NCI-H82 treated with DMSO at 0.1 percent for 48 hours (cell line): ENCODE results near the gene ADAMTS4.

Experiments
- DNase-seq: peaks from one replicate; lab custom pipeline; 2025; ENCODE audit not compliant: unreplicated experiment; lab: John Stamatoyannopoulos, UW

The ADAMTS4 gene

GRCh38 chr1:161175771-161176453 lies 22.9 kb downstream of the ADAMTS4 start:
- DNase-seq, result no peak

- DNase-seq, result no peak
These were observed 23.9 kb downstream of the ADAMTS4 start for GRCh38 chr1:161174911-161175310.

- no peak for DNase-seq
These were observed 25.1 kb downstream of the ADAMTS4 start for GRCh38 chr1:161173711-161174110.

GRCh38 chr1:161172776-161173376 lies 26.0 kb downstream of the ADAMTS4 start:
- no peak for DNase-seq

GRCh38 chr1:161172349-161172748 lies 26.5 kb downstream of the ADAMTS4 start:
- no peak for DNase-seq

GRCh38 chr1:161171696-161172095 lies 27.2 kb downstream of the ADAMTS4 start:
- DNase-seq, result no peak

GRCh38 chr1:161171191-161171590 lies 27.7 kb downstream of the ADAMTS4 start:
- no peak for DNase-seq

- DNase-seq, result no peak
These were observed 29.9 kb downstream of the ADAMTS4 start for GRCh38 chr1:161168906-161169305.

- no peak for DNase-seq
These were observed 31.9 kb downstream of the ADAMTS4 start for GRCh38 chr1:161166669-161167548.

- DNase-seq, result peak; percentile 99
These were observed 32.8 kb downstream of the ADAMTS4 start, which contains the start of gene PPOX for GRCh38 chr1:161165742-161166668. PPOX (plus strand) TSS chr1:161166426; CDS start chr1:161166848, 422 bp downstream.

GRCh38 chr1:161164901-161165610 lies 33.8 kb downstream of the ADAMTS4 start:
- no peak for DNase-seq

- no peak for DNase-seq
These were observed 35.1 kb downstream of the ADAMTS4 start for GRCh38 chr1:161163793-161164192.

- DNase-seq, result no peak
These were observed 36.0 kb downstream of the ADAMTS4 start for GRCh38 chr1:161162806-161163205.

GRCh38 chr1:161162052-161162451 lies 36.8 kb downstream of the ADAMTS4 start:
- no peak for DNase-seq

GRCh38 chr1:161161652-161162051 lies 37.2 kb downstream of the ADAMTS4 start:
- no peak for DNase-seq

- no peak for DNase-seq
These were observed 38.1 kb downstream of the ADAMTS4 start for GRCh38 chr1:161160671-161161145.

GRCh38 chr1:161159913-161160243 lies 39.0 kb downstream of the ADAMTS4 start:
- DNase-seq, result no peak

- peak; percentile 89 for DNase-seq
These were observed 39.6 kb downstream of the ADAMTS4 start, which contains the start of gene USP21 for GRCh38 chr1:161159087-161159912. USP21 (plus strand) TSS chr1:161159500; CDS start chr1:161160641, 1,141 bp downstream.
